Right lobe of liver (tissue), 4 donors: ENCODE measurements around the gene BICDL1.

Experiments used
- CTCF ChIP-seq, 4 donors: fragments of 200-600 bp in 3 of 4; fragments of 450-650 bp in 1 of 4; IDR thresholded peaks; one replicate each; pipeline versions ENCODE4 v1.5.1 to v1.8.0; 2016 to 2022; ENCODE audit warnings: antibody characterized with exemption in 4 of 4, mild to moderate bottlenecking in 2 of 4
- POLR2A ChIP-seq: fragments of 450-650 bp; IDR thresholded peaks from one replicate; pipeline ENCODE4 v1.6.1; 2017; ENCODE audit warnings: antibody characterized with exemption, mild to moderate bottlenecking
- donor health status: DM: no; HTN: no; CAD: no.
- donor health status: DM: no; HTN: no; CAD: no.
- donor health status: DM: no; HTN: yes; CAD: no.

GRCh38 chr12:120115066-120115465 is 126.0 kb downstream of the BICDL1 start:
- TF ChIP-seq CTCF (IDR thresholded peaks at IDR 0.05) (no peak), POLR2A (no peak)
